Measurements from ENCODE around the gene NPR3. TPM values are rescaled to one million over a fixed set of nuclear protein-coding genes. Genes with fewer than 3 reads are reported as not detected.

Gene NPR3
- total and polyA plus RNA-seq, 2 of the 8 experiments (the other 6 are each of a cell fraction or from before 2014, with no cell fraction given) = not detected

- H3K27me3 ChIP-seq (replicated peaks in 1 of 4; ENCODE audit: control insufficient read depth in 3 of 4, extremely low read depth in 1 of 4, insufficient read depth in 3 of 4, low read length in 3 of 4) = no peaks in the 10 kb centered on the region
- no peak overlapping the region for H2BK5ac ChIP-seq (ENCODE audit: low read depth, low read length)
- 94% methylated on average over 12 of the region's 12 CpGs; no CpG with 5 or more reads in 1 of the 2 experiments for WGBS, 2 experiments (ENCODE audit: extremely low coverage in 1 of 2, insufficient coverage in 1 of 2, insufficient read length in 1 of 2, insufficient replicate concordance in 2 of 2, low coverage in 1 of 2, low lambda C conversion rate in 2 of 2, missing lambda C conversion rate in 1 of 2)
- POLR2A ChIA-PET (ENCODE audit: partially characterized antibody) = no interaction called here
- no peak overlapping the region for H2AFZ ChIP-seq (ENCODE audit: low read length)
- H4K91ac ChIP-seq (replicated peaks; ENCODE audit: insufficient read length, low read length) = no peak overlapping the region
- no peak overlapping the region for H4K8ac ChIP-seq (ENCODE audit: extremely low read depth, insufficient read depth, low read length)
- H3K79me2 ChIP-seq (ENCODE audit: control insufficient read depth in 1 of 2, insufficient read depth in 2 of 2, low read length in 2 of 2) = no peaks in the 10 kb centered on the region
- H2BK120ac ChIP-seq (replicated peaks; ENCODE audit: low read depth, low read length) = no peak overlapping the region
- H3K9ac ChIP-seq (replicated peaks in 1 of 4; ENCODE audit: extremely low read depth in 1 of 4, low read depth in 3 of 4, low read length in 3 of 4) = no peak overlapping the region
- H3K36me3 ChIP-seq (ENCODE audit: control insufficient read depth in 2 of 4, insufficient read depth in 4 of 4, low read length in 3 of 4) = no peaks in the 10 kb centered on the region; a peak in 1 of 8 replicates
- H3K23ac ChIP-seq (ENCODE audit: insufficient read length) = no peak overlapping the region
- H3K4me2 ChIP-seq (ENCODE audit: insufficient read depth in 1 of 2, low read depth in 2 of 2, low read length in 2 of 2) = no peak overlapping the region
- H2AK5ac ChIP-seq (ENCODE audit: low read depth, low read length) = no peak overlapping the region
- H3K14ac ChIP-seq (ENCODE audit: insufficient read length) = no peak overlapping the region
- H3K4me3 ChIP-seq (ENCODE audit: extremely low read depth in 1 of 4, insufficient read depth in 2 of 4, low read depth in 3 of 4, low read length in 4 of 4) = no peak overlapping the region
- H3K23me2 ChIP-seq (ENCODE audit: low read depth, low read length) = no peaks in the 10 kb centered on the region
- CTCF ChIA-PET (ENCODE audit: partially characterized antibody) = no interaction called here
- FAIRE-seq = no peak
- no peak overlapping the region for H3K18ac ChIP-seq (ENCODE audit: extremely low read depth, low read length)
- no peak overlapping the region for H3K56ac ChIP-seq (replicated peaks; ENCODE audit: insufficient read length, low read depth, low read length)
- H2BK15ac ChIP-seq (ENCODE audit: low read length) = no peak overlapping the region
- no peak for DNase-seq (ENCODE audit: low read depth in 1 of 2, low spot score in 2 of 2)
- H3K79me1 ChIP-seq (ENCODE audit: low read depth, low read length) = no peaks in the 10 kb centered on the region
- H3K4me1 ChIP-seq (replicated peaks in 1 of 4; ENCODE audit: control insufficient read depth in 3 of 4, insufficient read depth in 4 of 4, low read length in 3 of 4) = no peaks in the 10 kb centered on the region; a peak in 1 of 7 replicates
- no peak overlapping the region for H2BK12ac ChIP-seq (ENCODE audit: low read depth, low read length)
- no peak overlapping the region for H4K5ac ChIP-seq (ENCODE audit: insufficient read length, low read depth, low read length)
- H3K27ac ChIP-seq (ENCODE audit: low read depth, low read length) = no peak overlapping the region
- H3K4ac ChIP-seq (replicated peaks; ENCODE audit: insufficient read length, low read depth, low read length) = no peak overlapping the region
- no peak overlapping the region for H2BK20ac ChIP-seq (ENCODE audit: low read length)
- H3K9me3 ChIP-seq (ENCODE audit: insufficient read depth in 2 of 2, low read depth in 1 of 2, low read length in 1 of 2) = peaks cover 19 to 31% of the 10 kb centered on the region in 2 experiments; a peak in 3 of 4 replicates
- H4K20me1 ChIP-seq (replicated peaks in 1 of 2; ENCODE audit: control insufficient read depth in 1 of 2, insufficient read depth in 2 of 2, low read length in 2 of 2) = no peaks in the 10 kb centered on the region
- TF ChIP-seq JUN (IDR thresholded peaks at IDR 0.05; ENCODE audit: low read depth, low read length) = no peak
- no peak for TF ChIP-seq SIRT6 (IDR thresholded peaks at IDR 0.05; ENCODE audit: low read length)
- TF ChIP-seq CREB1 (IDR thresholded peaks at IDR 0.05) = no peak
- no peak for TF ChIP-seq RXRA (IDR thresholded peaks at IDR 0.05; ENCODE audit: insufficient read depth, low read depth, low read length)
- no peak for TF ChIP-seq TBP (IDR thresholded peaks at IDR 0.05; ENCODE audit: low read depth, low read length)
- no peak for TF ChIP-seq CBX8 (IDR thresholded peaks at IDR 0.05; ENCODE audit: borderline replicate concordance, low read depth, low read length)
- TF ChIP-seq TEAD4 (IDR thresholded peaks at IDR 0.05; ENCODE audit: low read depth, low read length) = no peak
- TF ChIP-seq SP2 (IDR thresholded peaks at IDR 0.05; ENCODE audit: low read length) = no peak
- TF ChIP-seq CEBPB (IDR thresholded peaks at IDR 0.05; ENCODE audit: low read depth, low read length) = no peak
- TF ChIP-seq POLR2A (IDR thresholded peaks at IDR 0.05; ENCODE audit: control extremely low read depth in 1 of 2, low read depth in 2 of 2, low read length in 2 of 2) = no peak
- no peak for TF ChIP-seq SAP30 (IDR thresholded peaks at IDR 0.05; ENCODE audit: insufficient read depth, insufficient replicate concordance, low read length)
- TF ChIP-seq CTBP2 (IDR thresholded peaks at IDR 0.05; ENCODE audit: borderline replicate concordance, insufficient read depth, insufficient read length, low read length) = no peak
- no peak for TF ChIP-seq CBX5 (IDR thresholded peaks at IDR 0.05; ENCODE audit: low read depth, low read length)
- TF ChIP-seq HDAC6 (IDR thresholded peaks at IDR 0.05; ENCODE audit: low read depth, low read length) = no peak
Measured at GRCh38 chr5:32673272-32673671, 37.8 kb upstream of the NPR3 start.

Data from H1 (cell line).